Upper lobe of left lung (tissue), 6 donors: Measurements from ENCODE around the gene TFCP2L1. TPM values are rescaled to one million over a fixed set of nuclear protein-coding genes. Genes with fewer than 3 reads are reported as not detected.

Experiments
- ATAC-seq, 2 donors: fragments of 200-7000 bp; cut with Tn5 transposase; one replicate each; pipeline ENCODE4 v1.9.1; 2022; ENCODE audit warnings: mild to moderate bottlenecking in 2 of 2, moderate library complexity in 2 of 2; ENCODE audit not compliant: low FRiP score in 2 of 2
- DNase-seq, 2 donors: peaks; one replicate each; pipeline ENCODE4 v3.0.0-alpha.2; 2019 to 2020
- H3K27ac ChIP-seq, 4 donors: fragments of 200-600 bp; sonication (generic); one replicate each; pipeline ENCODE4 v1.5.1; 2016 to 2019
- H3K27me3 ChIP-seq, 4 donors: fragments of 200-600 bp; sonication (generic); one replicate each; pipeline ENCODE4 v1.5.1; 2017 to 2019
- H3K36me3 ChIP-seq, 4 donors: fragments of 200-600 bp; sonication (generic); one replicate each; pipeline ENCODE4 v1.5.1; 2016 to 2019
- H3K4me1 ChIP-seq, 4 donors: fragments of 200-600 bp; sonication (generic); one replicate each; pipeline ENCODE4 v1.5.1; 2018 to 2019
- H3K4me3 ChIP-seq, 4 donors: fragments of 200-600 bp; sonication (generic); one replicate each; pipeline ENCODE4 v1.5.1; 2017 to 2019; ENCODE audit warnings: mild to moderate bottlenecking in 2 of 4, moderate library complexity in 1 of 4
- H3K9me3 ChIP-seq, 4 donors: fragments of 200-600 bp; sonication (generic); one replicate each; pipeline ENCODE4 v1.5.1; 2018 to 2019
- CTCF ChIP-seq, 6 experiments: fragments of 450-650 bp in 4 of 6; fragments of 200-600 bp in 2 of 6; sonication (generic) in 2 of 6; IDR thresholded peaks; one replicate each; pipeline ENCODE4 v1.5.1; 2016 to 2019; ENCODE audit warnings: antibody characterized with exemption in 6 of 6
- EP300 ChIP-seq, 4 donors: sonication (generic); formaldehyde crosslinking; IDR thresholded peaks; one replicate each; pipeline ENCODE4 v1.5.1; 2017; ENCODE audit warnings: antibody characterized with exemption in 4 of 4, control low read depth in 2 of 4
- POLR2A ChIP-seq, 4 donors: fragments of 450-650 bp; IDR thresholded peaks; one replicate each; pipeline ENCODE4 v1.5.1; 2016 to 2017; ENCODE audit warnings: antibody characterized with exemption in 4 of 4, mild to moderate bottlenecking in 2 of 4
- POLR2AphosphoS5 ChIP-seq, 2 donors: sonication (generic); formaldehyde crosslinking; IDR thresholded peaks; one replicate each; pipeline ENCODE4 v1.5.1; 2017; ENCODE audit warnings: antibody characterized with exemption in 2 of 2
- WGBS, 2 donors: methylation state at CpG; one replicate each; pipeline ENCODE4 v1.1.5; 2017 to 2018; 5-methylcytosine and 5-hydroxymethylcytosine counted together
- total RNA-seq, 6 donors: library from RNA; depleted of rRNA in 4 of 6; stranded (reverse); fragments of >200 nt in 4 of 6; gene quantifications; one replicate each; pipeline versions ENCODE4 v1.1.0 to v1.2.1, GENCODE V29; 2016 to 2021
- donor health status: DM: no; HTN: no; CAD: no; lungs with moderate emphysema.
- donor health status: DM: no; HTN: yes; CAD: no; lungs with severe emphysema.

TFCP2L1 gene
- total RNA-seq, 6 donors from 2014 or later = 15.3 to 47.1 (median 33.7) TPM

GRCh38 chr2:121237980-121238665 is 46.9 kb downstream of the TFCP2L1 start:
- peaks cover 0 to 38% (median 3%) of the 10 kb centered on the region in 4 donors for H3K36me3 ChIP-seq
- no peak for ATAC-seq
- H3K27ac ChIP-seq = no peak overlapping the region
- WGBS, 2 donors = 91 to 93% methylated on average over 15 to 16 of the region's 16 CpGs
- no peak overlapping the region for H3K4me3 ChIP-seq
- H3K27me3 ChIP-seq = no peaks in the 10 kb centered on the region
- TF ChIP-seq CTCF (IDR thresholded peaks at IDR 0.05) (no peak), POLR2A (IDR thresholded peaks at IDR 0.05) (no peak), POLR2AphosphoS5 (IDR thresholded peaks at IDR 0.05) (no peak), EP300 (IDR thresholded peaks at IDR 0.05) (no peak)
- peaks cover 0 to 3% (median 0%) of the 10 kb centered on the region in 4 donors for H3K4me1 ChIP-seq
- H3K9me3 ChIP-seq = no peaks in the 10 kb centered on the region
- no peak for DNase-seq

- H3K4me1 ChIP-seq = peaks cover 0 to 3% (median 0%) of the 10 kb centered on the region in 4 donors
- ATAC-seq = no peak
- no peak overlapping the region for H3K27ac ChIP-seq
- TF ChIP-seq POLR2A (IDR thresholded peaks at IDR 0.05) (no peak), EP300 (IDR thresholded peaks at IDR 0.05) (no peak), POLR2AphosphoS5 (IDR thresholded peaks at IDR 0.05) (no peak), CTCF (IDR thresholded peaks at IDR 0.05) (no peak)
- 80 to 82% methylated on average over 10 to 20 of the region's 20 CpGs for WGBS, 2 donors
- no peaks in the 10 kb centered on the region for H3K27me3 ChIP-seq
- DNase-seq = no peak
- no peak overlapping the region for H3K4me3 ChIP-seq
- no peaks in the 10 kb centered on the region for H3K9me3 ChIP-seq
- H3K36me3 ChIP-seq = peaks cover 0 to 38% (median 3%) of the 10 kb centered on the region in 4 donors
Observed at GRCh38 chr2:121237336-121237979, 47.5 kb downstream of the TFCP2L1 start.

- peaks cover 0 to 39% (median 3%) of the 10 kb centered on the region in 4 donors for H3K36me3 ChIP-seq
Observed at GRCh38 chr2:121236650-121237180, 48.3 kb downstream of the TFCP2L1 start.

GRCh38 chr2:121236101-121236640 is 48.8 kb downstream of the TFCP2L1 start:
- ATAC-seq (no peak), DNase-seq (no peak)
- Histone ChIP-seq H3K4me3 (no peak overlapping the region), H3K36me3 (peaks cover 0 to 39% (median 3%) of the 10 kb centered on the region in 4 donors), H3K27ac (no peak overlapping the region), H3K4me1 (peaks cover 0 to 3% (median 0%) of the 10 kb centered on the region in 4 donors), H3K27me3 (no peaks in the 10 kb centered on the region), H3K9me3 (no peaks in the 10 kb centered on the region)
- 90 to 92% methylated on average over 11 to 13 of the region's 13 CpGs for WGBS, 2 donors
- TF ChIP-seq EP300 (IDR thresholded peaks at IDR 0.05) (no peak), POLR2AphosphoS5 (IDR thresholded peaks at IDR 0.05) (no peak), CTCF (IDR thresholded peaks at IDR 0.05) (no peak), POLR2A (IDR thresholded peaks at IDR 0.05) (no peak)

More at GRCh38 chr2:121236650-121237180, 48.3 kb downstream of the TFCP2L1 start:
- ATAC-seq (no peak), DNase-seq (no peak)
- WGBS, 2 donors = 93 to 96% methylated on average over 10 of the region's 10 CpGs
- H3K9me3 ChIP-seq = no peaks in the 10 kb centered on the region
- no peak overlapping the region for H3K27ac ChIP-seq
- no peak overlapping the region for H3K4me3 ChIP-seq
- H3K27me3 ChIP-seq = no peaks in the 10 kb centered on the region
- TF ChIP-seq POLR2AphosphoS5 (IDR thresholded peaks at IDR 0.05) (no peak), CTCF (IDR thresholded peaks at IDR 0.05) (no peak), EP300 (IDR thresholded peaks at IDR 0.05) (no peak), POLR2A (IDR thresholded peaks at IDR 0.05) (no peak)
- H3K4me1 ChIP-seq = peaks cover 0 to 3% (median 0%) of the 10 kb centered on the region in 4 donors
